Measurements from ENCODE around the gene APMAP. TPM values are rescaled to one million over a fixed set of nuclear protein-coding genes. Genes with fewer than 3 reads are reported as not detected.

APMAP gene
- total RNA-seq, 1 experiment from 2014 or later = 132 TPM

Other genes starting within 250 kb of the APMAP start
- gene CST7, start 43.5 kb downstream of the APMAP start, total RNA-seq (2014; rRNA removed; shearing (Covaris generic); ENCODE audit: low replicate concordance) = not detected in 2 replicates
- gene ACSS1, start 65.4 kb upstream of the APMAP start, total RNA-seq (2014; rRNA removed; shearing (Covaris generic); ENCODE audit: low replicate concordance) = 17.6 and 18.0 TPM in 2 replicates
- gene VSX1, start 89.4 kb upstream of the APMAP start, total RNA-seq (2014; rRNA removed; shearing (Covaris generic); ENCODE audit: low replicate concordance) = not detected in 2 replicates
- 88.4 and 122 TPM in 2 replicates for gene ENTPD6, start 203.0 kb upstream of the APMAP start, total RNA-seq (2014; rRNA removed; shearing (Covaris generic); ENCODE audit: low replicate concordance)

Measured in Caki2 (cell line).